GM21526 (cell line): ENCODE results near the gene ITGB8.

Experiments
- ATAC-seq: cut with Tn5 transposase; IDR thresholded peaks from one replicate; pipeline ENCODE4 v1.9.1; 2021; ENCODE audit warnings: moderate library complexity; ENCODE audit not compliant: unreplicated experiment, low FRiP score

Gene ITGB8

GRCh38 chr7:20449176-20449575 is 118.5 kb downstream of the ITGB8 start:
- no peak for ATAC-seq

- ATAC-seq, result no peak
Observed at GRCh38 chr7:20450536-20450935, 119.8 kb downstream of the ITGB8 start.

DNA sequence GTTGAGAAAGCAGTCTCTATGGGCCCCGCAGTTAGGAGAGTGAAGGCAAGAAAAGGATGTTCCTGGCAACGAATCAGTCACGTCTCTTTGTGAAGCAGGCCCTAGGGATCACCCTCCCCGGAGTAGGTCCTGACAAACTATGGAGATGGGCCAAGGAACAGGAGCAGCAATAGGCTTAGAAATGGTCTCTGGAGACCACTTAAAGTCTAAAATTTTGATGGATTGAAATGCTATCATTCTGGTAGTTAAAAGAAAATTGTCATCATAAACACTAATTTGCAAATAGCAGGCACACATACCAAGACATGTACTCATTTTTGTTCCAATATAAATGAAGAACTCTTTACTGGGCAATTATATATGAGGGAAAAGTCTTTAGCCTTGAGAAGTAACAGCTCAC is 123.5 kb downstream of the ITGB8 start:
- ATAC-seq, result no peak

DNA sequence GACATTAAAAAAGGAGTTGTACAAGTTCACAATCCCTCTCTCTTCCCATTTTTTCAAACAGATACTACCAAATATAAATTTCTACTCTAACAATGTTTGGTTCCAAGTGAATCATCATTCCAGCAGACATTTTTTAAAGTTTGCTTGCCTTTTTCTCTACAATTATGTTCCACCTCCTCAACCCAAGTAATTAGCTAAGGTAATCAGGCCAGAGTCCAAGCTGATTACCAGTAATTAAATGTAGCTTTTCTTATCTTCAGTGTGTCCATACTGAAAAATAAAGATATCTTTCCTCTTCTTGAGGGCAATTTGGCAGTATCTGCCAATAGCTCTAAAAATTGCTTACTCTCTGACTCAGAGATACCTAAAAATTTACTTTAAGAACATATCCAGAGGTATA is 126.0 kb downstream of the ITGB8 start:
- ATAC-seq, result no peak

DNA sequence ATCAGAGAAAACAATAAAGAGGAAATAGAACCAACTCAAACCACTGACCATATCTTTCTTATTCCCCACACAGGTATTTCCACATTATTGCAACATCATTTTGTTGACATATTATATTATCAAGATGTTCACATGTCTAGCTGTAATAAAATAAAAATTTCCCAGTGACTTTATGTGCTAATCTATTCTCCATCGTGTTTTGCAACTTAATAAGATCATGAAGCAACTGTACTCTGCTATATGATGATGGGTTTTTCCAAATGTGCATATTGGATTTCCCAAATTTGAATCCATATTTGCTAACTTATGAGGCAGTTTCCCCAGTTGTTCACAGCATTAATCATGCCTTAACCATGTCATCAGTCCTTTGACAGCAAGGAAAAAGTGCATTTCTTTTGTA is 127.8 kb downstream of the ITGB8 start:
- ATAC-seq, result no peak

GRCh38 chr7:20459419-20459818 is 128.7 kb downstream of the ITGB8 start:
- ATAC-seq, result no peak

GRCh38 chr7:20464891-20465290 is 134.2 kb downstream of the ITGB8 start:
- no peak for ATAC-seq
